ENCODE data around the gene CCDC9B.

CCDC9B gene

DNA sequence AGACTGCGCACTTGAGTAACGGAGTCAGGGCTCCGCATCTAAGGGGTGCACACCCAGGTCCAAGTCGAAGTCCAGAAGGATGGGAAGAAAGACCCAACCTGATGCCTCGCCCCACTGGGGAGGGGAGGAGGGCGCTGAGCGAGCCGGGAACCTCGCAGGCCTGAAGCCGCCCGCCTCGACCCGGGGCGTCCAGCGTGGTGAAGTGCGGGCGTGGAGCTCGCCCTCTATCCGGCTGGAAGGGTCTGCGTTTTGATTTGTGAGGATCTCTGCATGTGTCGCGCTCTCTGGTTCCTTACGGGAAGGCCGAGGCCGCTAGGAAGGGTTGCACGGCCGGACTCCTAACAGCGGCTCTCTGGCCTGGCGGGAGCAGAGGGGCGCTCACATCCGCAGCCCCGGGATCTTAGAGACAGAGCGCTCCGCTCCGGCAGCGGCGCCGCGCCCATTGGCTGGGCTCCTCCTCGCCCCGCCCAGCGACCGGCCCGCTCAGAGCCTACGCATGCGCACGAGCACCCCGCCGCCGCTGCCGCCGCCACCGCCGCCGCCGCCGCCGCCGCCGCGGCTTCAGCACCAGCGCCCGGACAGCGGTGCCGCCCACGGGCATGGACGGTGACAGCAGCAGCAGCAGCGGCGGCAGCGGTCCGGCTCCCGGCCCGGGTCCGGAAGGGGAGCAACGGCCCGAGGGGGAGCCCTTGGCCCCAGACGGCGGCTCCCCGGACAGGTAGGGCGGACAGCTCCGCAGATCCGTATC is 17.2 kb upstream of the CCDC9B start, which contains the start of gene DISP2:
DISP2 (plus strand) TSS at position 497 of the 748 bp plus-strand sequence; CDS start at position 600, 103 bp downstream.
- H3K27ac ChIP-seq: no peak within 1 kb of the TSS
- TF ChIP-seq, protein P1, sequence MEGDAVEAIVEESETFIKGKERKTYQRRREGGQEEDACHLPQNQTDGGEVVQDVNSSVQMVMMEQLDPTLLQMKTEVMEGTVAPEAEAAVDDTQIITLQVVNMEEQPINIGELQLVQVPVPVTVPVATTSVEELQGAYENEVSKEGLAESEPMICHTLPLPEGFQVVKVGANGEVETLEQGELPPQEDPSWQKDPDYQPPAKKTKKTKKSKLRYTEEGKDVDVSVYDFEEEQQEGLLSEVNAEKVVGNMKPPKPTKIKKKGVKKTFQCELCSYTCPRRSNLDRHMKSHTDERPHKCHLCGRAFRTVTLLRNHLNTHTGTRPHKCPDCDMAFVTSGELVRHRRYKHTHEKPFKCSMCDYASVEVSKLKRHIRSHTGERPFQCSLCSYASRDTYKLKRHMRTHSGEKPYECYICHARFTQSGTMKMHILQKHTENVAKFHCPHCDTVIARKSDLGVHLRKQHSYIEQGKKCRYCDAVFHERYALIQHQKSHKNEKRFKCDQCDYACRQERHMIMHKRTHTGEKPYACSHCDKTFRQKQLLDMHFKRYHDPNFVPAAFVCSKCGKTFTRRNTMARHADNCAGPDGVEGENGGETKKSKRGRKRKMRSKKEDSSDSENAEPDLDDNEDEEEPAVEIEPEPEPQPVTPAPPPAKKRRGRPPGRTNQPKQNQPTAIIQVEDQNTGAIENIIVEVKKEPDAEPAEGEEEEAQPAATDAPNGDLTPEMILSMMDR (IDR thresholded peaks at IDR 0.05): peak; percentile 30
- H3K27me3 ChIP-seq: peaks cover 11% of the 10 kb centered on the region
- H3K4me1 ChIP-seq (ENCODE audit: control insufficient read depth in 1 of 2, insufficient read depth in 1 of 2, low read depth in 1 of 2, low read length in 1 of 2): peaks cover 13 to 18% of the 10 kb centered on the region in 2 experiments
- no peaks in the 10 kb centered on the region for H3K9me3 ChIP-seq
- H3K36me3 ChIP-seq: peaks cover 13% of the 10 kb centered on the region
- H3K4me3 ChIP-seq (ENCODE audit: low read depth in 1 of 2, low read length in 1 of 2): peak within 1 kb of the TSS; percentile 64 to 78

DNA sequence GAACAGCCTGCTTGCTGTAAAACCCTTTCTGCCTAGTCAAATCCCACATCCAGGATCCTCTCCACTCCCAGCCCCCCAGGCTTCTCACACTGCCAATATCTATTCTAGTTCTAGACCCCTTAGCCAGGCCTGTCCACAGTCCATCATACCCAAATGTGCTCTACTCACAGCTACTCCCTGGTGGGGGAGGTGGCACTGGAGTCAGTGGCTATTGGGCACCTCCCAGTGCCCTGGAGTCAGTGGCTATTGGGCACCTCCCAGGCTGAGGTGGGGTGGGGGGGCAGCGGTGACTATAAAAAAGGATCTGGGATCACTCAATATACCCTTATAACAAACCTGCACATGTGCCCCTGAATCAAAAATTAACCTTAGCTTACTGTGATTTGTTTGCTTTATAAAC is 16.5 kb upstream of the CCDC9B start:
- Histone ChIP-seq H3K27me3 (peaks cover 11% of the 10 kb centered on the region), H3K27ac (no peak overlapping the region), H3K9me3 (no peaks in the 10 kb centered on the region), H3K36me3 (peaks cover 7% of the 10 kb centered on the region), H3K4me3 (ENCODE audit: low read depth in 1 of 2, low read length in 1 of 2) (peak overlapping the region in 1 of 2 experiments; percentile 78), H3K4me1 (ENCODE audit: control insufficient read depth in 1 of 2, insufficient read depth in 1 of 2, low read depth in 1 of 2, low read length in 1 of 2) (peaks cover 13 to 18% of the 10 kb centered on the region in 2 experiments)
- TF ChIP-seq, protein P1 (IDR thresholded peaks at IDR 0.05): no peak

DNA sequence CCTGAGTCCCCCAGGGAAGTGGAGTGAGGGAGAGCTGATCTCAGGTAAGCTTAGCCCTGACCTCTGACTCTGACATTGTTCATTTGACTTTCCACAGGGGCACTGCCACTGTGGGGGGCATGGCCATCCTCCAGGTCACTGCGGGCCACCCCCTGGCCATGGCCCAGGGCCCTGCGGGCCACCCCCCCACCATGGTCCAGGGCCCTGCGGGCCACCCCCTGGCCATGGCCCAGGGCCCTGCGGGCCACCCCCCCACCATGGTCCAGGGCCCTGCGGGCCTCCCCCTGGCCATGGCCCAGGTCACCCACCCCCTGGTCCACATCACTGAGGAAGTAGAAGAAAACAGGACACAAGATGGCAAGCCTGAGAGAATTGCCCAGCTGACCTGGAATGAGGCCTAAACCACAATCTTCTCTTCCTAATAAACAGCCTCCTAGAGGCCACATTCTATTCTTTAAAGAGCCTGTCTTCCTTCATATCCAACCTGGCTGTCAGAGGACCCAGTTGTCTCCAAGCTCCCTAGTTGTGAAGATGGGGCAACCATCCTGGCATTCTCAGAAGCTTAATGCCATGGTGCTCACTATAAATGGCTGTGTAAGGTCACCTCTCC is 15.3 kb upstream of the CCDC9B start:
- Histone ChIP-seq H3K27ac (no peak overlapping the region), H3K9me3 (no peaks in the 10 kb centered on the region), H3K4me1 (ENCODE audit: control insufficient read depth in 1 of 2, insufficient read depth in 1 of 2, low read depth in 1 of 2, low read length in 1 of 2) (peaks cover 13 to 18% of the 10 kb centered on the region in 2 experiments), H3K36me3 (peaks cover 3% of the 10 kb centered on the region), H3K4me3 (ENCODE audit: low read depth in 1 of 2, low read length in 1 of 2) (no peak overlapping the region), H3K27me3 (peaks cover 11% of the 10 kb centered on the region)
- TF ChIP-seq, protein P1 (IDR thresholded peaks at IDR 0.05): no peak

DNA sequence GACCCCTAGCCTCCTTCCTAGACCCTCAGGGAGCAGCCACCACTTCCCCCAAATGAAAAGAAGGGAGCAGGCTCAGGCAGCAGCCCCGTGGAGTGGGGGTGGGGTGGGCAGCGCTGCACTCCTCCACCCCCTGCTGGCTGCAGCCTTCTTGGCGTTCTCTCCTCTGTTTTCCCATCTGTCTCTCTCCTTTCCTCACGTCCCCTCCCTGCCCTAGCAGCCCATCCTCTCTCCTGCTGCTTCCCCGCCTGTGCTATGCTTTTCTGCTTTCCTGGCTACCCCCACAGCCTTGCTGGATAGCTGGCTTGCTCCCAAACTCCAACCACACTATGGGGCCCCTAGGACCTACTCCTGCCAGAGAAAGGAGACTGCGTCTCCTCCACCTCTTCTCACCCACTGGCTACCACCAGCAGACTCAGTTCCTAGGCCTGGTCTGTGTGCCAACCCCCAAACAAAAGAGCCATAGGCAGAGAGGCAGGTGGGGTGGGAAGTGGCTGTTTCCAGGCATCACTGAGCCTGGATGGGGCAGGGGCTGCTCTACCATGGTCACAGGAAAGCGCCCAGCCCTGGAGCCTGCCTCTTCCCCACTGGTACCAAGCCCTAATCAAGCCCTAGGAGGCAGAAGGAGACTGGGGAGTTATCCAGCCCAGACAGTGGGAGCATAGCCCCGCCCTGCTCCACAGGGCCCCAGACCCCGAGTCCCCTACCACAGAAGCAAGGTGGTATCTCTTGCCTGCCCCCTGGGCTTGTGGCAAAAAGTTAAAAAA is 13.9 kb upstream of the CCDC9B start:
- H3K27ac ChIP-seq: no peak overlapping the region
- TF ChIP-seq, protein P1 (IDR thresholded peaks at IDR 0.05): no peak

DNA sequence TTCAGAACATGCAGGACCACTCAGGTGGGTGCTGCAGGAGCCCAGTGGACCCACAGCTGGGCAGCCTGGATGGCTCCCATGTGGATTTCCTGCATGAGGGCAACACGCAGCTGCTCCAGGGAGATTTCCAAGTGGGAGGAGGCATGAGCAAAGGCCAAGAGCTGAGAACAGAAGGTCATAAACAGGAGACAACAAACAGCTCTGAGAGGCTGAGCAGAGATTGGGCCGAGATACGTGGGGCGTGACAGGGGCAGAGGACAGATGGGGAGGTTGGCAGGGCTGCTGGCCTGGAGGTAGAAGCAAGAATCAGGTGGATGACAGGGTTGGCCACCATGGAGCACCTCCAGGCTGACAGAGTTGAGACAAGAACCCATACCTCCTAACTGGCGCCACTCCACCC is 13.0 kb upstream of the CCDC9B start:
- Histone ChIP-seq H3K4me1 (ENCODE audit: control insufficient read depth in 1 of 2, insufficient read depth in 1 of 2, low read depth in 1 of 2, low read length in 1 of 2) (peaks cover 10 to 13% of the 10 kb centered on the region in 2 experiments), H3K4me3 (ENCODE audit: low read depth in 1 of 2, low read length in 1 of 2) (no peak overlapping the region), H3K36me3 (no peaks in the 10 kb centered on the region), H3K27ac (no peak overlapping the region), H3K9me3 (no peaks in the 10 kb centered on the region), H3K27me3 (peaks cover 5% of the 10 kb centered on the region)
- TF ChIP-seq, protein P1 (IDR thresholded peaks at IDR 0.05): no peak

More for the DNA sequence above, 13.9 kb upstream of the CCDC9B start:
- H3K4me1 ChIP-seq (ENCODE audit: control insufficient read depth in 1 of 2, insufficient read depth in 1 of 2, low read depth in 1 of 2, low read length in 1 of 2): peaks cover 13 to 18% of the 10 kb centered on the region in 2 experiments
- H3K4me3 ChIP-seq (ENCODE audit: low read depth in 1 of 2, low read length in 1 of 2): no peak overlapping the region
- H3K36me3 ChIP-seq: no peaks in the 10 kb centered on the region
- H3K9me3 ChIP-seq: no peaks in the 10 kb centered on the region
- peaks cover 11% of the 10 kb centered on the region for H3K27me3 ChIP-seq
